Kidney tubule cell (primary cell): ENCODE data around the gene FUT9.
A peak's percentile ranks its signal among the peaks of the same experiment; 100 is the strongest.

ENCODE experiments used
- DNase-seq: peaks from one replicate; pipeline ENCODE4 v3.0.0-alpha.2; 2018; ENCODE audit warnings: low spot score

The FUT9 gene

GRCh38 chr6:96015518-96016333 is at the start of gene FUT9:
FUT9 (plus strand) TSS chr6:96015974; CDS start chr6:96203156, 187,182 bp downstream.
- peak; percentile 34 for DNase-seq

- DNase-seq: no peak
Measured at GRCh38 chr6:95967594-95967993, 48.2 kb upstream of the FUT9 start.

- DNase-seq: no peak
Measured at GRCh38 chr6:95973976-95974375, 41.8 kb upstream of the FUT9 start.

- DNase-seq: peak; percentile 73
Measured at GRCh38 chr6:95978230-95978629, 37.5 kb upstream of the FUT9 start.

GRCh38 chr6:95991906-95992305 is 23.9 kb upstream of the FUT9 start:
- DNase-seq: no peak

GRCh38 chr6:95994151-95994550 is 21.6 kb upstream of the FUT9 start:
- peak; percentile 2 for DNase-seq

GRCh38 chr6:95998133-95998532 is 17.6 kb upstream of the FUT9 start:
- DNase-seq: no peak

- no peak for DNase-seq
Measured at GRCh38 chr6:96001891-96002575, 13.7 kb upstream of the FUT9 start.

- no peak for DNase-seq
Measured at GRCh38 chr6:96002576-96002910, 13.2 kb upstream of the FUT9 start.

GRCh38 chr6:96002912-96003311 is 12.9 kb upstream of the FUT9 start:
- DNase-seq: no peak

GRCh38 chr6:96007663-96008062 is 8.1 kb upstream of the FUT9 start:
- no peak for DNase-seq

GRCh38 chr6:96013531-96013930 is 2.2 kb upstream of the FUT9 start:
- DNase-seq: no peak

- DNase-seq: no peak
Measured at GRCh38 chr6:96014846-96015517, 792 bp upstream of the FUT9 start.

- DNase-seq: no peak
Measured at GRCh38 chr6:96016334-96017069, 728 bp downstream of the FUT9 start.

GRCh38 chr6:96017070-96017359 is 1.2 kb downstream of the FUT9 start:
- DNase-seq: no peak

GRCh38 chr6:96022225-96022624 is 6.5 kb downstream of the FUT9 start:
- no peak for DNase-seq

GRCh38 chr6:96032661-96033060 is 16.9 kb downstream of the FUT9 start:
- DNase-seq: no peak

GRCh38 chr6:96051555-96051954 is 35.8 kb downstream of the FUT9 start:
- no peak for DNase-seq

- no peak for DNase-seq
Measured at GRCh38 chr6:96058082-96058481, 42.3 kb downstream of the FUT9 start.

GRCh38 chr6:96059586-96059985 is 43.8 kb downstream of the FUT9 start:
- no peak for DNase-seq

GRCh38 chr6:96060249-96060648 is 44.5 kb downstream of the FUT9 start:
- no peak for DNase-seq

GRCh38 chr6:96065213-96065612 is 49.4 kb downstream of the FUT9 start:
- DNase-seq: no peak

- no peak for DNase-seq
Measured at GRCh38 chr6:96066376-96066775, 50.6 kb downstream of the FUT9 start.
